HG03175 (cell line): Measurements from ENCODE around the gene UBE2G2.

Experiments
- ATAC-seq: cut with Tn5 transposase; IDR thresholded peaks from one replicate; pipeline ENCODE4 v1.9.1; 2021; ENCODE audit warnings: mild to moderate bottlenecking, moderate library complexity; ENCODE audit not compliant: unreplicated experiment

Gene UBE2G2

DNA sequence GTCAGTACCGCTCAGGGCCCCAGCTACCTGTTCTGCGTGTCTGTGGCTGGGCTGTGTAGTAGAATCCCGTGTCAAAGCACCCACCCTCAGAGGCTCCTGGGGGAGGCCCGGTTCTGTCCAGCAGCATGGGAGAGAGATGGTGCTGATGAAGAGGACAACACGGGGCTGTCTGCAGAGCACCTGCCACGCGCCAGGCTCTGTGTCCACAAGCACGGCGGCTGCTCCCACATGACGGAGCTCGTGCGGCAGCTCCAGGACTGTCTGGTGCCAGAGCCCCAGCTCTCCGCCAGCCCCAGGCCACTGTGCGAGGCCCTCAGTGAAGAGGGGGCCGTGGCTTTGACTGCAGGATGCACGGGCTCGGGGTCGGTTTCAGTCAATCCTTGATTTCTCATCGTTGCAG is 48.3 kb downstream of the UBE2G2 start:
- no peak for ATAC-seq

DNA sequence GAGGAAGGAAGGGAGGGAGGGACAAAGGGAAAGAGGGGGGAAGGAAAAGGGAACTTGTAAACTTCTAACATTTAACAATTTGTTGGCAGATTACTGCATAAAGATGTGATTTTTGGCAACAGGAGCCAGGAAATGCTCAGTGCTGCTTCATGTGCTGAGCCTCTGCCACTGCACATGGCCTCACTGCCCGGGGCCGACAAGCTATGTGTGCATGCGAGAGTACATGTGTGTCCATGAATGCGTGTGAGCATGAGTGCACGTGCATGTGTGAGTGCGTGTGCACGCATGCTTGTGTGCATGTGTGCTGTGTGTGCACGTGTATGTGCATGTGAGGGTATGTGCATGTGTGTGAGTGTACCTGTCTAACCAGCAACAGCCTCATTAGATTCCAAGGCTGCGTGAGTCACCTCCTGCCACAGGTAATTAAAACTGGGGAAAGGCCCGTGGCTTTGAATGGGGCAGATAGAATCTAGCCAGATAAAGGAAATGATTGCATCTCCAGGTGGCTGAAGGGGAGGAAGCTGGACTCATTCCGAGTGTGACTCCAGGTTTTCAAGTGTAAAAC is 48.9 kb downstream of the UBE2G2 start:
- ATAC-seq = no peak

- no peak for ATAC-seq
Measured at GRCh38 chr21:44751799-44752636, 49.6 kb downstream of the UBE2G2 start.

- ATAC-seq = no peak
Measured at GRCh38 chr21:44751186-44751798, 50.3 kb downstream of the UBE2G2 start.

- no peak for ATAC-seq
Measured at GRCh38 chr21:44750675-44751025, 51.0 kb downstream of the UBE2G2 start.

DNA sequence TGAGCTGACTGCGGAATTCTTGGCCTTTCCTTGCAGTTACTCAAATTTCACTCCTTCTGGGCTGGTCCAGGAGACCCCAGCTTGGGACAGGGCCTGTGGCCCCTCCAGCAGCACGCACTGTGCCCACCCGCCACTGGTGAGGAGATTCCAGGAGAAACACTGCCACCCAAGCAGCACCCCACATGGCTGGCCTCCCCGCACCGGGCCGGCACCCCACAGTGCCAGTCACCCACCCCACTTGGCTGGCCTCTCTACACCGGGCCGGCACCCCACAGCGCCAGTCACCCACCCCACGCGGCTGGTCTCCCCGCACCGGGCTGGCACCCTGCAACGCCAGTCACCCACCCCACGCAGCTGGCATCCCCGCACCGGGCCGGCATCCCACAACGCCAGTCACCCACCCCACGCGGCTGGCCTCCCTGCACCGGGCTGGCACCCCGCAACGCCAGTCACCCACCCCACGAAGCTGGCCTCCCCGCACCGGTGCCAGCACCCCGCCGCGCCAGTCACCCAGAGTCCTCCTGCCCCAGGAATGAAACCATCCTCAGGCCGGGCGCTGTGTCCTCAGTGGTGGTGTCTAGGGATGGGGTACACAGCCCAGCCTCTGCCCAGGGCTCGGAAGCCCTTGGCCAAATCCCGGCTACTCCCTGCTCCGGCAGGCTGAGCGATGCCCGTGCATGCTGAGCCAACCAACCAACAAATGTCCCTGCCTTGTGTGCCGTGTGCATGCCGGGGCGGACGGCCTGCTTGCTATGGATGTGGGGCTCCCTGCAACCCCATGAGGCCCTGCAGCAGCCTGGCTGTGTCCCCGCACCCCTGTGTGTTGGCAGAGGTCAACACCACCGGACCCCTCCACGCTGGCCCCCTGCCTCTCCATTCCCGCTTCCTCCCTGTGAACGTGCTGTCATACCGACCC is 51.6 kb downstream of the UBE2G2 start:
- no peak for ATAC-seq

DNA sequence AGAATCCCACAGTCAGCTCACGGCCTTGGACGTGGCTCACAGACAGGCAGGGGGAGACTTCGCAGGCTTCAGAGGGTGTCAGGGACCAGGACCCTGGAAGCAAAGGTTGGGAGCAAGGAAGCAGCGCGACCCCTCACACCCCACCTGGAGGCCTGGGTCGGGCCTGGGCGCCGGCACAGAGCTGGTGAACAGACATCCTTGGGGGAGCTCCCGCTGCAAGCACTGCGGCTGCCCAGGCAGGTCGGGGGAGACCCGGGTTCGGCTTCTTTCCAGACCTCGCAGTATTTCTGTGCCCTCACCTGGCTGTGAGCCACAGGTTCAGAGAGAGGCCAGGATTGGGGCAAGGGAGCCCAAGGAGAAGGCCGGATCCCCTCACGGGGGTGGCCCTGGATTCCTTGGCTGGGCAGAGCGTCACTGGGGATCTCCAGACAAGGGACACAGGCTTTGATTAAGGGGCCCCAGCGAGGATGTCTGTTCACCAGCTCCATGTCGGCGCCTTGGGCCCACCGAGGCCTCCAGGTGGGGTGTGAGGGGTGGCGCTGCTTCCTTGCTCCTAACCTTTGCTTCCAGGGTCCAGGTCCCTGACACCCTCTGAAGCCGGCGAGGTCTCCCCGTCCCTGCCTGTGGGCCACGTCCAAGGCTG is 52.4 kb downstream of the UBE2G2 start:
- no peak for ATAC-seq

DNA sequence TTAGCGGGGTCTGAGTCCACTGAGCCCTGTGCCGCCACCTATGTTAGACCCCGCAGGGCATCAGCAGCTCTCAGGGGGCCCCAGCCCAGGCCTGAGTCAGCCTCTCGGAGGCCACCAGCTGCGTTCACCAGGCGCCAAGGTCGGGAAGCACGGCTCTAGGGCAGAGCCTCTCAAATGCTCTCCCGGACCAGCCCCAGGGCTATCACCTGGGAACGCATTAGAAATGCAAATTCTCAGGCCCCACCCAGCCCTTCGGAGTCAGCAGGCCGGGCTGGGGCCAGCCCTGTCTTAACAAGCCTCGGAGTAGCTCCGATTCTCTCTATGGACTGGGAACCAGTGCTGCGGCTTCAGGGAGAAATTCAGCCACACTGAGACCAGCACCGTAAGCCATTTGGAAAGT is 53.0 kb downstream of the UBE2G2 start:
- ATAC-seq = no peak

GRCh38 chr21:44742418-44743153 is 59.0 kb downstream of the UBE2G2 start:
- ATAC-seq = no peak

DNA sequence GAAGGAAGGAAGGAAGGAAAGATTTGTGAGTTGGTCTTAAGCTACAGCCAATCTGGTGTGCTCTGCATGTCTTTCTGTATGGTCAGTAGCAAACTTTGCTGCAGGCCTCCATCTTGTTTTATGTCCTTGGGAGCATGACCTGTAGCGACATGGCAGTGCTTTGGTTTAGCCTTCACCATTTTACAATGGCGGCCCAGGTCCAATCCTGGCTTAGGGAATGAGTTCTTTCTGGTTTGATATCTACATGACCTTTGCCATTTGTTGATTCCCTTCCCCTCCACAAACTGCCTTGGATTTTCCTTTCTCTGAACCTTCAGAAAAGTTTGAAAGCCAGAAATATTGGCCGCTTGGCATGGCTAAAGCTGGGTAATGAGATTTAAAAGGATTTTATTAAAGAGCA is 59.7 kb downstream of the UBE2G2 start:
- ATAC-seq = no peak

- ATAC-seq = no peak
Measured at GRCh38 chr21:44740742-44741141, 60.9 kb downstream of the UBE2G2 start.

DNA sequence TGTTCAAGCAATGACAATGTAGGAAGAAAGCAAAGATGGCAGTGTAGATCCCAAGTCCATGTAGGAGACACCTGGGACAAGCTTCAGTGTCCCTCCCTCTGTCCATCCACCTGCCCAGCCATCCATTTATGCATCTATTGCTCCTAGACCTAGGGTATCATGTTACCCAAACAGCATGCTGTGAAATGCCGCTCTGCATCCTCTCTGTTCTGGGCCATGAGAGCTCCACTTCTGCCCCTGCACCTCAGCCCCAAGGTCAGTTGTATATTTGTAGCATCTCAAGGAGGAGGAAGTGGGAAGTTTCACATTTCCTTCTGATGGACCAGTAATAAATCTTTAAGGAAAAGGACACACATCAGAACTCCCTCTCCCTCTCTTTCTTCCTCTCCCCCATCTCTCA is 62.3 kb downstream of the UBE2G2 start:
- ATAC-seq = no peak

- ATAC-seq = no peak
Measured at GRCh38 chr21:44738621-44739020, 63.0 kb downstream of the UBE2G2 start.

DNA sequence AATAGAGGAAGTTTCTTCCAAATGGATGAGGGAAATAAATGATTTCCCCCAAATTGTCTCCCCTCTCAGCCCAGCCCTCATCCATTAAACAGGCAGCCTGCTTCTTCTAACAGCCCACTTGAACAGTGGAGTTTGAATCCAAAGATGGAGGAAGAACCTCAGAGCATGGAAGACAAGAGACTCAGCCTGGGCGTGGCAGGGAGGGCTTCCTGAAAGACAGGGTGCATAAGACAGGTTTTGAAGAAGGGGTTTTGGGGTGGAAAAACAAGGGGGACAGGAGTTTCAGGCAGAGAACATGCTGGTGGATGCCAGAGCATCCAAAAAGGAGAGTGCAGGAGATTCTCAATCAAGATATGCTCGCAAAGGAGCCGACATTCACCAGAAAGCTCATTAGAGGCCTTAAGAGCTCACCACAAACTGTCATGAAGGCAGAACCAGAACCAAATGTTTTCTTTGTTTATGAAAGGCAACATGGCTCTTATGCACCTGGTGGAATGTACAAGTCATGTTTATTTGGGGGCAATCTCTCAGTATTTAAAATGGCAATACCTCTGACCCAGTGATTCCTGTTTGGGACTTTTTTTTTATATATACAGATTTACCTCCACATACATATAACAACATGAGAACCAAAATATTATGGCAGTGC is 63.8 kb downstream of the UBE2G2 start:
- ATAC-seq = no peak

DNA sequence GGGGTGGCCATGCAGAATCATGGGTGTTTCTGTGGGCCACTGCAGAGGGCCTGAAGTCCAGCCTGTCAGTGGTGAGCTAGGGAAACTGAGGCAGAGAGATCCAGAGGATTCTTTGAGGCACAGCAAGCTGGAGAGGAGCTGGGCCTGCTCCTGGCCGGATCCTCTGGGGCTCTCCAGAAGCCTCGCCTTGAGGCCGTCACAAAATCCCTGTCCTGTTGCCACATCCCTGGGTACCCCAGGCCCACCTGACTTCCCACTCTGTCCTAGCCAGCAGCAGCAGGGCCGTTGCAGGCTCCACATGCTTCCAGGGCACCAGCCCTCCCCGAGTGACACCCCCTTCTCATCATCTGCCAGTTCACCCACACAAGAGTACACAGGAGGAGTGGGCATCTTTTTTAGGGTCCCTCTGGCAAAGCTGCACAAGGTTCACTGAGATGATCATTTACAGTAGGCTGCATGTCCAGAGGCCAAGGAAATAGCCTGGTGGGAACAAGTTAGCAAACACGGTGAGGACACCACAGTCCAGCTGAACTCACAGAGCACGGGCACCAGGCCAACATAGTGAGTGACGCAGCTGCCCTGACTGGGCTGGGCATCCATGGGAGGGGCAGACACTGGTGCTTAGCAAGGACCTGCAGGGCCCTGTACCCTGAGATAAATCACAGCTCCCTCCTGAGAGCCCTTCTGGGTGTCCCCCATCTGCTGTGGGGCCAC is 65.2 kb downstream of the UBE2G2 start:
- ATAC-seq = no peak

DNA sequence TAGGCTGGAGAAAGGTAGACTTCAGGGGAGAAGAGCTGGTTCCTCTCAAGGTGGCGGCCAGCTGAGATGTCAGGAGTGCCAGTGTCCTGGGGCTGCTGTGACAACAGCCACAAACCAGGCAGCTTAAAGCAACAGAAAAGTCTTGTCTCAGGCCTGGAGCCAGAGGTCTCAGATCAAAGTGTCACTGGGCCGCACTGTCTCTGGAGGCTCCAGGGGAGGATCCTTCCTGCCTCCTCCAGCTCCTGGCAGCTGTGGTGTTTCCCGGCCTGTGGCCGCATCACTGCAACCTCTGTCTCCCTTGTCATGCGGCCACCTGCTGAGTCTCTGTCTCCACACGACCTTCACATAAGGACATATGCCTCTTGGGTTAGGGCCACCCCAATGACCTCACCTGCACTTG is 65.8 kb downstream of the UBE2G2 start:
- no peak for ATAC-seq

GRCh38 chr21:44734841-44735240 is 66.8 kb downstream of the UBE2G2 start:
- ATAC-seq = no peak

- ATAC-seq = no peak
Measured at GRCh38 chr21:44734026-44734745, 67.4 kb downstream of the UBE2G2 start.
